Hindlimb muscle (tissue), 1 donor: ENCODE measurements around the gene BTN2A1. TPM values are rescaled to one million over a fixed set of nuclear protein-coding genes. Genes with fewer than 3 reads are reported as not detected.
"Not testable (repeated sequence)": the region's sequence is repeated elsewhere in the genome, so short reads cannot be mapped to it uniquely, and the experiment has no call there.

Experiments used
- DNase-seq: peaks from one replicate; pipeline ENCODE4 v3.0.0-alpha.2; 2013
- polyA plus RNA-seq: library from polyadenylated mRNA; unstranded; fragments of 120-200 nt; gene quantifications from one replicate; pipeline ENCODE4 v1.2.1, GENCODE V29; 2013; ENCODE audit not compliant: insufficient read length

BTN2A1 gene
- polyA plus RNA-seq, result 27.4 TPM

- peak; percentile 93 for DNase-seq
Observed at GRCh38 chr6:26457806-26458688, at the start of gene BTN2A1. Gene BTN2A1, plus strand, starts transcription at chr6:26457955. Its CDS starts 682 bp downstream, at chr6:26458637.

- DNase-seq, result no peak
Observed at GRCh38 chr6:26408828-26409730, 48.7 kb upstream of the BTN2A1 start.

- no peak for DNase-seq
Observed at GRCh38 chr6:26411751-26412150, 46.0 kb upstream of the BTN2A1 start.

DNA sequence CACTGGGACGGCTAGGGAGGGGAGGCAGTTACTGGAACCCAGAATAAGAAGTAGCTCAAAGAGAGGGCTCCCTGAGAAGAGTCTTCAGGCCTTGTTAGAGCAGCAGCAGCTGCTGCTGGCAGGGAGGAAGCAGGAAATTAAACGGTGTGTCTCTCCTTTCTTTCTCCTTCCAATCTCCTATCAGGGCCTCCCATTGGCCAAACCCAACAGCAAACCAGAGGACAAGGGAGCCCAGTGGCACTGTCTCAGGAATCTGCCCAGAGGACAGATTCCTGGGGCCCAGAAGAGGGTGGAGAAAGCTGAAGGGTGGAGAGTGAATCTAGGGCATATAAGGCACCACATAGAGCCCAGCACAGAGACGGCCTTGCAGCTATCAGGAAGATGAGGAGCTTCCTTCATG lies 45.5 kb upstream of the BTN2A1 start:
- no peak for DNase-seq

DNA sequence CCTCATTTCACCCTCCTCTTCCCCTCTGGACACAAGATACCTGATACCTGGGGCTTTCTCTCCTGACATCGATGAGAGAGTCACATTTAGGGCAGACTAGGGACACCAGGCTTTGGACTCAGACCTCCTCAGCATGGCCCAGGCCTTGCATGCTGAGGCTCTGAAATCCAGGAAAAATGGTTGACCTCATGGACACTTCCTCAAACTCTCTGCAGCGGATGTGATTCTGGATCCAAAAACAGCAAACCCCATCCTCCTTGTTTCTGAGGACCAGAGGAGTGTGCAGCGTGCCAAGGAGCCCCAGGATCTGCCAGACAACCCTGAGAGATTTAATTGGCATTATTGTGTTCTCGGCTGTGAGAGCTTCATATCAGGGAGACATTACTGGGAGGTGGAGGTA lies 44.8 kb upstream of the BTN2A1 start:
- no peak for DNase-seq

- DNase-seq, result no peak
Observed at GRCh38 chr6:26414281-26414680, 43.5 kb upstream of the BTN2A1 start.

- no peak for DNase-seq
Observed at GRCh38 chr6:26415036-26415614, 42.6 kb upstream of the BTN2A1 start.

DNA sequence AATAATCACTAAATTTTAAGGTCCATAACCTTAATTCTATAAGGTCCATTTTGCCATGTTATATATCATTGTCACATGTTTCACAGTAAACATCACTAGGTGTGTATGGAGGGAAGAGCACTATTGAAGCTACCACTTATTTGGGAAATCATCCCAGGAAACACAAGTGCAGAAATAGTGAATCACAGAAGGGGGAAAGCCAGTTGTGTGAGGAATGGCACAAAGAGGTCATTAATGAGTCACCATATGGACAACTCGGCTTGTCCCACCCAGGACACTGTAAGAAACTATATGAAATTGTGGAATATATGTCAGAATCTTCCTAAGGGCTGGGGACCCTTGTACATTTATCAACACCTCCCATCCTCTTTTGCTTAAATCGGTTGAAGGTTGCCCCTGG lies 42.0 kb upstream of the BTN2A1 start:
- DNase-seq, result no peak

- no peak for DNase-seq
Observed at GRCh38 chr6:26416288-26416687, 41.5 kb upstream of the BTN2A1 start.

DNA sequence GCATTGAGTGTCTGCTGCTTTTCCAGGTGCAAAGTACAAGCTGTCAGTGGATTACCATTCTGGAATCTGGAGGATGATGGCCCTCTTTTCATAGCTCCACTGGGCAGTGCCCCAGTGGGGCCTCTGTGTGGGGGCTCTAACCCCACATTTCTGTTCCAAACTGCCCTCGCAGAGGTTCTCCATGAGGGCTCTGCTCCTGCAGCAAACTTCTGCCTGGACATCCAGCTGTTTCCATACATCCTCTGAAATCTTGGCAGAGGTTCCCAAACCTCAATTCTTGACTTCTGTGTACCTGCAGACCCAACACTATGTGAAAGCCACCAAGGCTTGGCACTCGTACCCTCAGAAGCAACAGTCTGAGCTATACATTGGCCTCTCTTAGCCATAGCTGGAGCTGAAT lies 39.7 kb upstream of the BTN2A1 start:
- DNase-seq, result not testable (repeated sequence)

DNA sequence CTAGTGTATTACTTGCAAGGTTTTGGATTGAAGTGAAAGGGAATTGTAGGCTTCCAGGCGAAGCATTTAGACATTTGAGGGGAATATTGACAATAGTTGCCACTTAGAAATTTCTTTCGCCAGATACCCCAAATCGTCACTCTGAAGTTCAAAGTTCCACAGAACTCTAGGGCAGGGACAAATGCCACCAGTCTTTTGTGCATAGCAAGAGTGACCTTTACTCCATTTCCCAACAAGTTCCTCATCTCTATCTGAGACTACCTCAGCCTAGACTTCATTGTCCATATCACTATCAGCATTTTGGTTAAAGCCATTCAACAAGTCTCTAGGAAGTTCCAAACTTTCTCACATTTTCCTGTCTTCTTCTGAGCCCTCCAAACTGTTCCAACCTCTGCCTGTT lies 39.0 kb upstream of the BTN2A1 start:
- DNase-seq, result not testable (repeated sequence)

DNA sequence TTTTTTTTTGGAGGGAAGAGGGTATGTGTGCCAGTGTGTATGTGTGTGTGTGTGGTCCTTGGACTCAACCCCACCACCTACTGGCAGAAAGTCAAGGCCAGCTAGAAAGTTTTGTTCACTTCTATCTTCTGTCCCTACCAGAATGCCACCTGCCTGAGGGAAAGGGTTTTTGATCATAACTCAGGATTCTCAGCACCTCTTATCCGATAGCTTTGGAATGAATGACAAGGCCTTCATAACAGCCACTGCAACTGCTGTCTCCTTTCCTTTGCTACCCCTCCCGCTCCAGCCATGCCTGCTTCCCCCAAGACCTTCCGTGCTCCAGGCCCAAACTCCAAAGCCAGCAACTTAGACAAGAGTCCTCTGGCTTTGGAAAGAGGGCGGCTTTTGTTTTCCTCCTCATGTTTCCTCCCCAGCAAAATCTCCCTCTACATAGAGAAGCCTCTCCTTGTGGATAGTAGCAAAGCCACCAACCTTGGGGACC lies 37.0 kb upstream of the BTN2A1 start:
- peak; percentile 29 for DNase-seq

GRCh38 chr6:26421259-26422144 lies 36.3 kb upstream of the BTN2A1 start:
- peak; percentile 91 for DNase-seq

GRCh38 chr6:26422329-26422728 lies 35.4 kb upstream of the BTN2A1 start:
- no peak for DNase-seq

DNA sequence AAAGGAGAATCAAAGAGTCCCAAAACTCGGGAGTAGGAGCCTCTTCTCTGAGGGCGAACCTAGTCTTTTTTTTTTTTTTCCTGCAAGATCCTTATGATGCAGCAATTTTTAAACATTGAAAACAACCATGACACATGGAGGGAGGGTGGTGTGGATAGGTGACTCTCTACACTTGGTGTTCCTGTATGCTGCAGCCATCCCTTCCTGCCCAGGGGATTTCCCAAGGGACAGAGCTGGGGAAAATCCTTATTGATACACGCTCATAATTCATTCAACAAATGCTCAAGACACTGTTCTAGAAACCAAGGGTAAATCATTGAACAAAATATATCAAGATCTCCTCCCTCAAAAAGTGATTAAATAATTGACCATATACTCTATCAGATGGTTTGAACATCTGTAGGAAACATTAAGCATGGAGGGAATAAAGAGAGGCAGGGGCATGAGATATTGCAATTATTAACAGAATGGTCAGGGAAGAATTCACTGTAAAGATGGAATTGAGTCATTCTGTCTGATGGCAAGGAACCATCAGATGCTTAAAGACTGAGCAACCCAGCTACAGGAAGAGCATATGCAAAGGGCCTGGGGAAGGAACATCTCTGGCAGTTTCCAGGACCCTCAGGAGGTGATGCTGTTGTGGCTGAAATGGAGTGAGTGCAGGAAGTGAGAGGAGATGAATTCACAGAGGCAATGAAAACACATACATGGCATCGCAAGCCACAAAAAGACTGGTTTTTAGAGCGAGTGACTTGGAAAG lies 30.9 kb upstream of the BTN2A1 start:
- DNase-seq, result no peak

GRCh38 chr6:26427451-26427809 lies 30.3 kb upstream of the BTN2A1 start:
- no peak for DNase-seq

- DNase-seq, result no peak
Observed at GRCh38 chr6:26428206-26428605, 29.5 kb upstream of the BTN2A1 start.

DNA sequence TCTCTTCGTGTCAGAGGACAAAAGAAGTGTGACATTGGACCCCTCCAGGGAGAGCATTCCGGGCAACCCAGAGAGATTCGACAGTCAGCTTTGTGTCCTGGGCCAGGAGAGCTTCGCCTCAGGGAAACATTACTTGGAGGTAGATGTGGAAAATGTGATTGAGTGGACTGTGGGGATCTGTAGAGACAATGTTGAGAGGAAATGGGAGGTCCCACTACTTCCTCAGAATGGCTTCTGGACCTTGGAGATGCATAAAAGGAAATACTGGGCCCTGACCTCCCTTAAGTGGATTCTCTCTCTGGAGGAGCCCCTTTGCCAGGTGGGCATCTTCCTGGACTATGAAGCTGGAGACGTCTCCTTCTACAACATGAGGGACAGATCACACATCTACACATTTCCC lies 27.0 kb upstream of the BTN2A1 start:
- no peak for DNase-seq

- no peak for DNase-seq
Observed at GRCh38 chr6:26431258-26432172, 26.2 kb upstream of the BTN2A1 start.

GRCh38 chr6:26432627-26433201 lies 25.0 kb upstream of the BTN2A1 start:
- DNase-seq, result no peak
